ACHN (cell line): ENCODE results near the gene POU2AF2.
"Not testable (repeated sequence)": the region's sequence is repeated elsewhere in the genome, so short reads cannot be mapped to it uniquely, and the experiment has no call there.

Experiments used
- DNase-seq: peaks from one replicate; pipeline ENCODE4 v3.0.0-alpha.2; 2015
- in situ Hi-C: cut with HindIII; loops from 2 replicates; pipeline ENCODE4 v1.10.0; 2017; ENCODE audit warnings: low sequenced_read_pairs, low pct_ligation_motif_present, low pct_unique_long_range_greater_than_20kb

Gene POU2AF2

GRCh38 chr11:111250936-111251335 is 5.4 kb downstream of the POU2AF2 start:
- DNase-seq: no peak
- in situ Hi-C loops: no loop called here

GRCh38 chr11:111253131-111253530 is 7.6 kb downstream of the POU2AF2 start:
- DNase-seq: no peak
- in situ Hi-C loops: no loop called here

DNA sequence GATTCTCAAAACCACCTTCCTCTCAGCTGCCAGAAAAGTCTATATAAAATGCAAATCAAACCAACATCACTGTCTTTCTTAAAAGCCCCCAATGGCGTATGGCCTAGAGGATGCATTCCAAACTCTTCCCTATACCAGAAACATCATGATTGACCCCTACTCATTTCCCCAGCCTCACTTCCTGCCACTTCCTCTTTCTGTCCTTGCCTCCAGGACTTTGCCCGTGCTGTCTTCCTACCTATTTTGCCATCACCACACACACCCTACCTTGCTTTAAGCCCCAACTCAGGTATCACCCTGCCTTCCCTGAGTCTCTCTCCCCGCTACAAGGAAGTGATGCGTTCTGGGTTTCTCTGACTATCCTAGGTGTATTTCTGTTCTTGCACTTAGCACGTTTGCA is 8.1 kb downstream of the POU2AF2 start:
- DNase-seq: no peak
- in situ Hi-C loops: no loop called here

GRCh38 chr11:111258046-111258445 is 12.5 kb downstream of the POU2AF2 start:
- in situ Hi-C loops: no loop called here
- no peak for DNase-seq

- no peak for DNase-seq
- in situ Hi-C loops: no loop called here
These were observed 14.4 kb downstream of the POU2AF2 start for GRCh38 chr11:111259896-111260295.

DNA sequence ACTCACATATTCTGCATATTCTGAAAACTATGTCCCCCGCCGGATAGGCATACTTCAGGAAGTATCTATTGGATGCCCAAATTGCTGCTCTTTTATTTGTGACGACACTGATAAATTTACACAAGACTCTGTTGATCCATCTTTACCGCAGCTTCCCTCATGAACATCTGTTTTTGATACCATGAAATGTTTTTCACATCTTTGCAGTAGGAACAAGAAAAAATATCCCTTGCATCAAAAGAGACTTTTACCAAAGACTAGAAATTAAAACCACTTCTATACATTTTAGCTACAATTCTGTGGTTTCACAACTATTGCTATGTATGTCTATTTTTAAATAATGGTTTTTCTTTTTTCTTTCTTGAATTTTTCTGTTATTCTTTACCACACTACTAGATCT is 15.3 kb downstream of the POU2AF2 start:
- DNase-seq: no peak
- in situ Hi-C loops: no loop called here

- DNase-seq: no peak
- in situ Hi-C loops: no loop called here
These were observed 19.1 kb downstream of the POU2AF2 start for GRCh38 chr11:111264646-111265045.

- no peak for DNase-seq
- in situ Hi-C loops: no loop called here
These were observed 19.9 kb downstream of the POU2AF2 start for GRCh38 chr11:111265421-111265820.

GRCh38 chr11:111268303-111268702 is 22.8 kb downstream of the POU2AF2 start:
- in situ Hi-C loops, DNase-seq: not testable (repeated sequence)

DNA sequence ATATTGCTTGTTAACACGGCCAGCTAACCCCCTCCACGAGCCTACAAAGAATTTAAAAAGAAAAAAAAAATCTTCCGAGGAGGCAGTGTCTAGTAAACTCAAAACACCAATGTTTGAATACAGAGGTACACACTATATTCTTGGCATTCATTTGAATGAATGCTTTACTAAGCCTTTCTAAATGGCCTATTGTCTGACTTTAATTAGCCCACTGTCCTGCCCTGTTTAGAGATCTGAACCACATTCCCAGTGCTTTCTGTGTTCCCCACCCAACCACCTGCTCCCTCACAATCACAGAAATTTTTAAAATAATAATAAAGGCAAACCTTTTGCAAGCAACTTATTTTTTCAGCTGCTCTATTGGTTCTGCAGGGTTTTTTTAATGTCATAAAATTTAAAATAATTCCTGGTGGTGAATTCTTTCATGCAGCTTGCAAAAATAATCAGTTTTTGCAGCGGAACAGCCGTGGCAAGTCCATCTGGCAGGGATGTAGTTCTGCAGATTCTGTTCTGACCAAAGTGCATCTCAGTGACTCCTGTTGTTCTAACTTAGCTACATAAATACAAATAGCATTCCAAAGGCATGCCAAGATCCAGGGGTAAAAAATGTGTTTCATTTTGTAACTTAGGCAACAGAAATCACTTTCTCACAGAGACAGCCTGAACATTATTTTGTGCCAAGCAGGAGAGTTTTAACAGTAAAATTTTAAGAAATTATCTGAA is 23.8 kb downstream of the POU2AF2 start:
- in situ Hi-C loops: no loop called here
- no peak for DNase-seq

GRCh38 chr11:111272420-111272819 is 26.9 kb downstream of the POU2AF2 start:
- in situ Hi-C loops: no loop called here
- no peak for DNase-seq

GRCh38 chr11:111282562-111283075 is 37.1 kb downstream of the POU2AF2 start:
- DNase-seq: no peak
- in situ Hi-C loops: no loop called here

- in situ Hi-C loops: no loop called here
- DNase-seq: no peak
These were observed 38.5 kb downstream of the POU2AF2 start for GRCh38 chr11:111283945-111284481.

DNA sequence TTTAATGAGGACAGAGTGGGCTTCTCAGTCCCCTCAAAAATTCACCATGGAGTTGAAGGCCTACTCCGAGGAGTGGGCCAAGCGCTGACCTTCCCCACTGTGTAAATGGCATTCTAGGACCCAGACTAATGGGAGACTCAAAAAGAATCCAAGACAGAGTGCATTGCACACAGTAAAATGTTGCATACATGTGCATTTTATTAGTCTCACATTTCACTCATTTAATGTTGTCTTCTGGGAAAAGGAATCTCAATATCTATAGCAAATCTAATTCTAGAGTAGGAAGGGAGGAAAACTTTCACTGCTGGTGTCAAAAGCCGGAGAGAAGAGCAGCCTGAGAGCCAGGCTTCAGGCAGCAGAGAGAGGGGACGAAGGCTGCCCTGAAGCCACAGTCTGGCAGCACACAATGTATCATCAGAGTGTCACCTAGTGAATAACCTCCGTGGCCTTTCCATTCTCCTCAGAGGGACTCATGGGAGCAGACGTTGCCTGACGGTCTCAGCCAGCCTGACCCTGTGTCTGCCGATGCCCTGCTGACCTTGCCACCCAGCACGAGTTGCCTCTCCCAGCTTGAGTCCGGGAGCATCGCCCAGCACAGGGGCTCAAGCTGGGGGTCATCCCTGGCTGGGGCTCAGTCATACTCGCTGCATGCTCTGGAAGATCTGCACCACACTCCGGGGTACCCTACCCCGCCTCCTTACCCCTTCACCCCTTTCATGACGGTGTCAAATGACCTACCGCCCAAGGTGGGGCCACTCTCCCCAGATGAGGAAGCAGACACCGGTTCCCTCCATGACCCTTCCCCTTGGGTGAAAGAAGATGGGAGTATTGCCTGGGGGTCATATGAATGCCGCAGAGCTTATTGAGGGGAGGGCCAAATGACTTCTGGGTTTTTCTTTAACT is 39.9 kb downstream of the POU2AF2 start:
- in situ Hi-C loops: no loop called here
- no peak for DNase-seq

- no peak for DNase-seq
- in situ Hi-C loops: no loop called here
These were observed 46.2 kb downstream of the POU2AF2 start for GRCh38 chr11:111291764-111292163.

DNA sequence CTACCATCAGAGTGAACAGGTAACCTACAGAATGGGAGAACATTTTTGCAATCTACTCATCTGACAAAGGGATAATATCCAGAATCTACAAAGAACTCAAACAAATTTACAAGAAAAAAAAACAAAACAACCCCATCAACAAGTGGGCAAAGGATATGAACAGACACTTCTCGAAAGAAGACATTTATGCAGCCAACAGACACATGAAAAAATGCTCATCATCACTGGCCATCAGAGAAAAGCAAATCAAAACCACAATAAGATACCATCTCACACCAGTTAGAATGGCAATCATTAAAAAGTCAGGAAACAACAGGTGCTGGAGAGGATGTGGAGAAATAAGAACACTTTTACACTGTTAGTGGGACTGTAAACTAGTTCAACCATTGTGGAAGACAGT is 46.9 kb downstream of the POU2AF2 start:
- DNase-seq, in situ Hi-C loops: not testable (repeated sequence)

- DNase-seq: no peak
- in situ Hi-C loops: no loop called here
These were observed 50.7 kb downstream of the POU2AF2 start for GRCh38 chr11:111296196-111296595.

- in situ Hi-C loops: no loop called here
- no peak for DNase-seq
These were observed 52.2 kb downstream of the POU2AF2 start for GRCh38 chr11:111297696-111298095.

- in situ Hi-C loops: no loop called here
- no peak for DNase-seq
These were observed 53.0 kb downstream of the POU2AF2 start, which contains the start of gene POU2AF3 for GRCh38 chr11:111298413-111299100. POU2AF3 (plus strand) TSS chr11:111298546; CDS start chr11:111298582, 36 bp downstream.
